HG02981 (cell line): ENCODE measurements around the gene ABCC6.
"Not testable (repeated sequence)": the region's sequence is repeated elsewhere in the genome, so short reads cannot be mapped to it uniquely, and the experiment has no call there.

Source experiments
- ATAC-seq: cut with Tn5 transposase; IDR thresholded peaks from one replicate; pipeline ENCODE4 v1.9.1; 2021; ENCODE audit warnings: mild to moderate bottlenecking, moderate library complexity; ENCODE audit not compliant: unreplicated experiment

ABCC6 gene

GRCh38 chr16:16222850-16223661 lies at the start of gene ABCC6:
Gene ABCC6, minus strand, starts transcription at chr16:16223494. Its CDS starts 60 bp downstream, at chr16:16223434.
- ATAC-seq = not testable (repeated sequence)

DNA sequence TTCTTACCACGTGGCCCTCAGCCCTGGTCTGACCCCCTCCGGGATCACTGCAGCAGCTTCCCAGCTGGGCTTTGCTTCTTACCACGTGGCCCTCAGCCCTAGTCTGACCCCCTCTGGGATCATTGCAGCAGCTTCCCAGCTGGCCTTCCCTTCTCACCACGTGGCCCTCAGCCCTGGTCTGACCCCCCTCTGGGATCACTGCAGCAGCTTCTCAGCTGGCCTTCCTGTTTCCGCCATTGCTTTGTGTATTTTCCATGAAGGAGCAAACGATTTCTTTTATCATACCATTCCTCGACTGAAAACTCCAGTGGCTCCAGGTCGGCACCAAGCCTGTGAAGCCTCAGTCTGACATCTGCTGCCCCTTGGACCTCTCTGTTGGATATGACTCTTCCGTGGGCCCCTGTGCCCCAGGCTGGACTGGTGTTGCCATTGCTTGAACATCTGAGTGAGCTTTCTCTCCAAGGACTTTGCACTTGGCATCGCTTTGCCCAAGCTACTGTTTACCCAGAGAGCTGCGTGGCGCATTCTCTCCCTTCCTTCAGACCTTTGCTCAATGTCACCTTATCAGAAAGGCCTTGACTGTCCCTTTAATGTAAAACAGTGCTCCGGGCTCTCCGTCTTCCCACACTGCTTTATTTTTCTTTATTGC lies 49.4 kb upstream of the ABCC6 start:
- ATAC-seq = not testable (repeated sequence)

- ATAC-seq = not testable (repeated sequence)
These were observed 48.4 kb upstream of the ABCC6 start for GRCh38 chr16:16271658-16272057.

GRCh38 chr16:16268185-16268808 lies 45.0 kb upstream of the ABCC6 start:
- not testable (repeated sequence) for ATAC-seq

GRCh38 chr16:16267708-16268107 lies 44.4 kb upstream of the ABCC6 start:
- not testable (repeated sequence) for ATAC-seq

DNA sequence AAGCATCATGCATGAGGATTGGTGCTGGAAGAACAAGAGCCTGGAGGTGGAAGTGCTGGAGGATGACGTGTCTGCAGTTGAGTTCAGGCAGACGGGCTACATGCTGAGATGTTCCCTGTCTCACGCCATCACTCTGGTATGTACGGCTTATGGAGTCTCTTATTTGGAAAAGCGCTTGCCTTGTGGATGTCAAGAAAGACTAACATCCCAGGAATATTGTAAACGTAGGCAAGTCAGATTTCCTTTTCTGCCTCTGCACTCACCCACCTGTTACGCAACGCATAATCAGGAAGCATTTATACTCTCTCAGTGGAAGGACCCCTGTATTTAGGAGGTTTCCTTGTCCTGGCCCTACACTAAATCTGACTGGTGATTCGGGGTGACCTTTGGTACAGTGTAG lies 41.8 kb upstream of the ABCC6 start:
- ATAC-seq = not testable (repeated sequence)

DNA sequence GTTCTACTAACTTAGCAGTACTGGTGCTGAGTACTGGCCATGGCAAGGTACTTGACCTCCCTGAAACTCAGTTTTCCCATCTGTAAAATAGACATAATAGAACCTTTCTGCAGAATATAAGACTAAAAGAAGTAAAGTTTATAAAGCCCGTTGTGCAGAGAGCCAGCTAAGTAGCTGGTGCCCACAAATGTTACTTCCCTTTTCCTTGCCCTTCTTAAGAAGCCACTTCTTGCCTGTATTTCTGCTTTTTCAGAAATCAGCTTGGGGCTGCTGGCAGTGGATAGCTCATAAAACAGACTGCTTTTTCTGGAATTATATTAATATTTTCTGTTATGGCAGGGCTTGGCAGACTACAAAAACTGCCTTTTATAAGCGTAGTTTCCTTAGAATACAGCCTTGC lies 40.7 kb upstream of the ABCC6 start:
- not testable (repeated sequence) for ATAC-seq

- ATAC-seq = not testable (repeated sequence)
These were observed 39.8 kb upstream of the ABCC6 start for GRCh38 chr16:16262954-16263555.

- not testable (repeated sequence) for ATAC-seq
These were observed 36.7 kb upstream of the ABCC6 start for GRCh38 chr16:16259971-16260370.

DNA sequence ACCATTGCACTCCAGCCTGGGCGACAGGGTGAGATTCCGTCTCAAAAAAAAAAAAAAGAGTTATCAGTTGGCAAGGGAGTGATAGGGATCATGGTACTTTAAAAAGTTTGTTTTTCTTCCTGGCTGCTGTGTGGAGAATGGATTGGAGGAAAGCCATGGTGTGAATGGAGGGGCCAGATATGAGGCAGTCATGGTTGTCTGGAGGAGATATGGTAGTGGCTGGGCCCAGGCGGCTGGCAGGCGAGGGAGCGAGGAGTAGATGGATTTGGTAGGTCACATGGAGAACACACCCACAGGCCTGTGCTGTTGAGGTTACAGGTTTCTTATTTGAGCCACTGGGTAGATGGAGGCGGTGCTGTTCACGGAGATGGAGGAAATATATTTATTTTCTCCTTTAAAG lies 35.5 kb upstream of the ABCC6 start:
- ATAC-seq = not testable (repeated sequence)

GRCh38 chr16:16257301-16257923 lies 34.1 kb upstream of the ABCC6 start:
- not testable (repeated sequence) for ATAC-seq

- not testable (repeated sequence) for ATAC-seq
These were observed 29.1 kb upstream of the ABCC6 start for GRCh38 chr16:16252377-16252776.

DNA sequence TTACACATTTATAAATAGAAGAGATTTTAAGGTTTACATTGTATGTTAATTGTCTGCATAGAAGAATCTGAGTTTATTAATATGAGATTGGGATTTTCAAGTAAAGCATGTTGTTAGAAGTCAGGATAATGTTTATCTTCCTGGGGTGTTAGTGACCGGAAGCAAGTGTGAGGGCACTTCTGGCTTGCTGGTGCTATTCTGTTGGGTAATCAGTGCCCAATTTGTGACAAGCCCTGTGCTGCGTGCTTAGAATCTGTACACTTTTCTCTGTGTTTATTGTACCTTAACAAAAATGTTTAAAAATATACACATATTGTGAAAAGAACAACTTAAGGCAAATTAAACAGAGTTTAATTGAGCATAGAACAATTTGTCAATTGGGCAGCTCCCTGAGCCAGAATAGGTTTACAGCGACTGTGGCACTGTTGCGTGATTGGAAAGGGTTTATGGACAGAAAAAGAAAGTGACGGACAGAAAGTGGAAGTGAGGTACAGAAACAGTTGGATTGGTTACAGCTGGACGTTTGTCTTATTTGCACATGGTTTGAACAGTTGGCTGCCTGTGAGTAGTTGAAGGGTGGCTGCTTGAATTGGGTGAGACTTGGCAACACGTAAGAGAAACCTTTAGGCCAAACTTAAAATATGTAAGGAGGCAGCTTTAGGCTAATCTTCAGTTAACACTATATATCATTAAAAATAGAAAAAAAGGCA lies 26.5 kb upstream of the ABCC6 start:
- not testable (repeated sequence) for ATAC-seq

DNA sequence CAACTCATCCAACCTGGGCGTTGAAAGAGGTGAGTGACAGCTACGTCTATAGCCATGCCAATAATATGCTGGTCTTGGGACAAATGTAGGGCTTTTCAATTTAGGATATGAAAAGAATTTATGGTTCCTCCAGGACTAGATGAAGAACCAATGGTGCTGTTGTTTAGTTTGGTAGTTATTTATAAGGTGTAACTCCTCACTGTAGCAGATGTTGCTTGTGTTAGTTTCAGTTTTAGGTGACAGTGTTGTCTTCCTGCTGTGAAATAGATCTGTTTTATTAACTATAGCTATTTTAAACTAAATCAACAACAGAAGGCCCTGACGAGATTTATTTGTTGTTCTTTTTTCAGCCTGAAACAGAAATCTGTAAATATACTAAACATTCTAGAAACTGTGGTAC lies 24.1 kb upstream of the ABCC6 start:
- not testable (repeated sequence) for ATAC-seq

GRCh38 chr16:16246578-16247262 lies 23.4 kb upstream of the ABCC6 start:
- not testable (repeated sequence) for ATAC-seq

GRCh38 chr16:16243886-16244285 lies 20.6 kb upstream of the ABCC6 start:
- not testable (repeated sequence) for ATAC-seq

DNA sequence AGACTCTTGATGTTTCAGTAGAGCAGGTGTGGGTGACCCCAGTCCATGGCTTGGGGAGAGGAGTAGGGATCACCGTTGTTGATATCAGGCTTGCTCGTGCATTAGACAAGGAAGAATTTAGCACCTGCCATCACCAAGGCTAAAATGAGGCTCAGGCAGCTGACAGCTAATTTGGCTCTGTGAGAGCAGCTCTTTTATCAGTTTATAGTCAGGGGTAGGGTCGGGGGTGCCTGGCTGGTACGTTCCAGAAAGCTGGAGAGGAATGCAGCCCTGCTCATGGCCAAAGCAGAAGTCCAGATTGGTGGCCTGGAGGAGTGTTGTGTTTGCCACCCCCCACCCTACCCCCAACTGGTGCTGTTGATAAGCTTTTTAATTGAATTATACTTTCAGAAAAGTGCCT lies 17.4 kb upstream of the ABCC6 start:
- not testable (repeated sequence) for ATAC-seq

DNA sequence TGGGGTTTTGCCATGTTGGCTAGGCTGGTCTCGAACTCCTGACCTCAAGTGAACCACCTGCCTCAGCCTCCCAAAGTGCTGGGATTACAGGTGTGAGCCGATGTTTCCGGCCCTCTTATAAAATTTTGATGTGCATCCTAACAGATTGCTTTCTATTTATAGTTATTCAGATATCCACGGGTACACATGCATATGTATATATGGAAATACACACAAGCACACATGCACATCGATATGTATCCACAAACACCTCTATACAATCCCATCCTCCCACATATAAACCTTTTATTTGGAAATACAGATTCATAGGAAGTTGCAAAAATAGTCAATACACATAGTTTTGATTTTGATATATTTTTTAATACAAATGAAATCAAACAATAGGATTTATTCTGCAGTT lies 14.4 kb upstream of the ABCC6 start:
- ATAC-seq = not testable (repeated sequence)

- not testable (repeated sequence) for ATAC-seq
These were observed 13.8 kb upstream of the ABCC6 start for GRCh38 chr16:16237071-16237470.

- peak; percentile 38 for ATAC-seq
These were observed 9.4 kb upstream of the ABCC6 start for GRCh38 chr16:16232692-16233061.
